Right lobe of liver (tissue), 6 donors: ENCODE measurements around the gene NCKAP5. TPM values are rescaled to one million over a fixed set of nuclear protein-coding genes. Genes with fewer than 3 reads are reported as not detected.

ENCODE experiments used
- ATAC-seq, 4 donors: fragments of 200-7000 bp; cut with Tn5 transposase; one replicate each; pipeline ENCODE4 v1.9.1; 2020; ENCODE audit warnings: mild to moderate bottlenecking in 4 of 4, moderate library complexity in 4 of 4
- DNase-seq, 3 donors: peaks; one replicate each; pipeline ENCODE4 v3.0.0-alpha.2; 2020
- H3K27ac ChIP-seq, 3 donors: fragments of 200-600 bp; one replicate each; pipeline ENCODE4 v1.8.0; 2022
- H3K27me3 ChIP-seq, 2 donors: fragments of 200-600 bp; one replicate each; pipeline ENCODE4 v1.8.0; 2022
- H3K36me3 ChIP-seq, 4 donors: fragments of 200-600 bp; sonication (generic) in 1 of 4; one replicate each; pipeline versions ENCODE4 v1.5.1 to v1.8.0; 2017 to 2022; ENCODE audit warnings: control low read depth in 1 of 4
- H3K4me1 ChIP-seq, 4 donors: fragments of 200-600 bp; sonication (generic) in 1 of 4; one replicate each; pipeline versions ENCODE4 v1.5.1 to v1.8.0; 2017 to 2022; ENCODE audit warnings: control low read depth in 1 of 4
- H3K4me3 ChIP-seq, 3 donors: fragments of 200-600 bp; one replicate each; pipeline ENCODE4 v1.8.0; 2022
- H3K9me3 ChIP-seq, 4 donors: fragments of 200-600 bp; sonication (generic) in 1 of 4; one replicate each; pipeline versions ENCODE4 v1.5.1 to v1.8.0; 2017 to 2022; ENCODE audit warnings: control low read depth in 1 of 4
- POLR2A ChIP-seq: fragments of 450-650 bp; IDR thresholded peaks from one replicate; pipeline ENCODE4 v1.6.1; 2017; ENCODE audit warnings: antibody characterized with exemption, mild to moderate bottlenecking
- WGBS: methylation state at CpG from one replicate; pipeline ENCODE4 v1.1.6; 2018; ENCODE audit warnings: low coverage, low lambda C conversion rate; ENCODE audit not compliant: insufficient coverage; ENCODE audit errors: missing lambda C conversion rate; 5-methylcytosine and 5-hydroxymethylcytosine counted together
- intact Hi-C, 2 donors: fragments of 100-400 bp; cut with DNase I; formaldehyde crosslinking; loops; one replicate each; pipeline versions ENCODE4 v1.11.2 to v1.14.1; 2022
- total RNA-seq, 6 experiments: library from RNA; depleted of rRNA in 2 of 6; stranded (reverse); fragments of >200 nt in 2 of 6; fragmentation: NEBNext Ultra II Directional in 3 of 6; extraction: Animal tissue kit (Norgen Biotek cat#: 25700) in 3 of 6; gene quantifications; one replicate each; pipeline versions ENCODE4 v1.1.0 to v1.2.4, GENCODE V29; 2016 to 2023
- TF ChIP-seq, protein P1 (sequence below), 4 donors: fragments of 200-600 bp in 3 of 4; fragments of 450-650 bp in 1 of 4; IDR thresholded peaks; one replicate each; pipeline versions ENCODE4 v1.5.1 to v1.8.0; 2016 to 2022; ENCODE audit warnings: antibody characterized with exemption in 4 of 4, mild to moderate bottlenecking in 2 of 4
- donor health status: DM: no; HTN: yes; CAD: no.
- donor health status: DM: no; HTN: no; CAD: no.
- donor health status: DM: no; HTN: no; CAD: no.
- donor health status: DM: no; HTN: yes; CAD: no.
- donor health status: DM: no; HTN: yes; CAD: no.

Gene NCKAP5
- total RNA-seq, 6 experiments from 2014 or later, result 3.6 to 11.7 (median 6.9) TPM

DNA sequence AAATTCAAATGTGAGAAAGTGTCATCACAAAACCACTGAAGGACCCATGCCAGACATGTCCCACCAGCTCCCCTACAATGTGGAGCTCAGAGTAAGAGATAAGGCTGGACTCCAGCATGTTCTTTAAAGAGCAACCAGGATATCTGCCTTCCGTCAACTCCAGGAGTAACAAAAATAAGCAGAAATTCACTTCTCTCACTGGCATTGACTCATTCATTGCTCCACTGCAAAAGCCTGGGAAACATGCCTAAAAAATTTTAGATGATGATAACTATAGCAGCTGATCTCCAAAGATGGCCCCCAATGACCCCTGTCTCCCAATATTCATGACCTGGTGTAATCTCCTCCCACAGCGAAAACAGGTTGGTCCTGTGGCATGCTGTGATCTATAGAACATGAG lies 314.5 kb downstream of the NCKAP5 start:
- no peak for ATAC-seq
- intact Hi-C loops, result no loop called here
- no peak overlapping the region for H3K4me3 ChIP-seq
- no peaks in the 10 kb centered on the region for H3K36me3 ChIP-seq
- H3K9me3 ChIP-seq, result no peaks in the 10 kb centered on the region
- 86% methylated on average over 1 of the region's 2 CpGs for WGBS
- H3K4me1 ChIP-seq, result peaks cover 0 to 2% (median 0%) of the 10 kb centered on the region in 4 donors
- no peak overlapping the region for H3K27ac ChIP-seq
- DNase-seq, result no peak
- no peak for TF ChIP-seq POLR2A
- TF ChIP-seq, protein P1, sequence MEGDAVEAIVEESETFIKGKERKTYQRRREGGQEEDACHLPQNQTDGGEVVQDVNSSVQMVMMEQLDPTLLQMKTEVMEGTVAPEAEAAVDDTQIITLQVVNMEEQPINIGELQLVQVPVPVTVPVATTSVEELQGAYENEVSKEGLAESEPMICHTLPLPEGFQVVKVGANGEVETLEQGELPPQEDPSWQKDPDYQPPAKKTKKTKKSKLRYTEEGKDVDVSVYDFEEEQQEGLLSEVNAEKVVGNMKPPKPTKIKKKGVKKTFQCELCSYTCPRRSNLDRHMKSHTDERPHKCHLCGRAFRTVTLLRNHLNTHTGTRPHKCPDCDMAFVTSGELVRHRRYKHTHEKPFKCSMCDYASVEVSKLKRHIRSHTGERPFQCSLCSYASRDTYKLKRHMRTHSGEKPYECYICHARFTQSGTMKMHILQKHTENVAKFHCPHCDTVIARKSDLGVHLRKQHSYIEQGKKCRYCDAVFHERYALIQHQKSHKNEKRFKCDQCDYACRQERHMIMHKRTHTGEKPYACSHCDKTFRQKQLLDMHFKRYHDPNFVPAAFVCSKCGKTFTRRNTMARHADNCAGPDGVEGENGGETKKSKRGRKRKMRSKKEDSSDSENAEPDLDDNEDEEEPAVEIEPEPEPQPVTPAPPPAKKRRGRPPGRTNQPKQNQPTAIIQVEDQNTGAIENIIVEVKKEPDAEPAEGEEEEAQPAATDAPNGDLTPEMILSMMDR (IDR thresholded peaks at IDR 0.05), result no peak
- no peaks in the 10 kb centered on the region for H3K27me3 ChIP-seq

DNA sequence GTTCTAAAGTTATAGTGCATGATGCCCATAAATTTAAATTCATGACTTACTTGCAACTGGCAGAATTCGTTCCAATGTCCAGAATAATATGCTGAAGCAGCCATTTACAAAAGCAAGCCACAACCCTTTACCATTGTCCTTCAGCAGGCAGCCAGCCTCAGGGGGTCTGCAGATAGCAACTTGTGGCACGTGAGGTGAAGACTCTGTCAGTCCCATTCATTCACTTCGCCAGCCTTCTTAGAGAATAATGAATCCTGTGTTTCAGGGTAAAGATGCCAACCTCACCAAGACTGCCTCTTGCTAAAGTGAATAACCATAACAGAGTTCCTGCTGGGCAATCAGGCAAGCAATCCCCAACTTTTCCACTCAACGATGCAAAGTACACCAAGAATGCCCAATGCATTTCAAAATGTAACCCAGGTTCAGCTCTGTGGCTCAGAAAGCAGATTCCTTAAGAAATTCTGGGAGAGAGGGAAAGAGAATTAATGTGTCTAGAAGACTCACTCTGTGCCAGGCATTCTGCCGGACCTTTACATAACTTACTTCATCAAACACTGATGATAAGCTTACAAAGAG lies 315.4 kb downstream of the NCKAP5 start:
- peaks cover 0 to 11% (median 0%) of the 10 kb centered on the region in 4 donors for H3K4me1 ChIP-seq
- H3K9me3 ChIP-seq, result no peaks in the 10 kb centered on the region
- TF ChIP-seq, protein P1 (IDR thresholded peaks at IDR 0.05), result no peak
- no peak for TF ChIP-seq POLR2A
- ATAC-seq (no peak), DNase-seq (no peak)
- no peaks in the 10 kb centered on the region for H3K27me3 ChIP-seq
- H3K27ac ChIP-seq, result no peak overlapping the region
- H3K4me3 ChIP-seq, result no peak overlapping the region
- intact Hi-C loops, result no loop called here
- H3K36me3 ChIP-seq, result no peaks in the 10 kb centered on the region
- WGBS, result 83% methylated on average over 1 of the region's 5 CpGs

DNA sequence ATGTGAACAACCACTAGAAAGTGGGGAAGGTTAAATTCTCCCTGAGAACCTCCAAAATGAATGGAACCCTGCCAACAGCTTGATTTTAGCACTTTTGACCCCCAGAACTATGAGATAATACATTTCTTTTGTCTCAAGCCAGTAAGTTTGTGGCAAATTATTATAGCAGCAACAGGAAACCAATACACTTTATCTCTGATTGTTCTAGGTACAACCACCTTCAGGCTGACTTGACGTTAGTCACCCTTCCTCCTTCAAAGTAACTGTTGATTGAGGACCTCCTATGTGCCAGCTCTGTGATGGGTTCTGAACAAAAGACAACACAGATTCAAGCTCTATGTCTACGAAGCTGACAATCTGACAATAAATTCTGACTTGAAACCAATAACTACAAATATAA lies 318.9 kb downstream of the NCKAP5 start:
- intact Hi-C loops, result no loop called here
- TF ChIP-seq, protein P1 (IDR thresholded peaks at IDR 0.05), result no peak
- no peak for TF ChIP-seq POLR2A
- Histone ChIP-seq H3K9me3 (no peaks in the 10 kb centered on the region), H3K36me3 (no peaks in the 10 kb centered on the region), H3K27me3 (no peaks in the 10 kb centered on the region), H3K4me3 (no peak overlapping the region), H3K27ac (no peak overlapping the region), H3K4me1 (peaks cover 0 to 12% (median 0%) of the 10 kb centered on the region in 4 donors)
- DNase-seq (no peak), ATAC-seq (no peak)
- WGBS, result 57% methylated on average over 2 of the region's 2 CpGs

DNA sequence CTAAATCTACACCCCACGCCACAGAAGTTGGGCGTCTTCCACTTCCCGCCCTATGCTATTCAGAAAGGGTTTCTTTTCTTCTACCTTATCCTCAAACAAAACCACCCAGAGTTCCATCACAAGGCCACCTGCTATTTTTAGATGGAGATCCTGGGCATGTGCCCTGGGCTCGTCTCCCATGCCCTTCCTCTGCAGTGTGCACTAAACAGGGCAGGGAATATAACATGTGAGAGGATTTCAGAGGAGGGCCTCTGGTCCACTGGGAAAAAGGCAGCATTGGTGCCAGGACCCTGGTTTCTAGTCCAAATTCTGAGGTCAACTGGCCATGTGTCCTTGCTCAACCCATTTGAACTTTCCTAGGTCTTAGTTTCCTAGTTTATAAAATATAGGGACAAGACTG lies 320.0 kb downstream of the NCKAP5 start:
- Histone ChIP-seq H3K27me3 (no peaks in the 10 kb centered on the region), H3K9me3 (no peaks in the 10 kb centered on the region), H3K36me3 (no peaks in the 10 kb centered on the region), H3K4me3 (no peak overlapping the region), H3K27ac (peak overlapping the region in 1 of 3 donors; percentile 34), H3K4me1 (peaks cover 0 to 12% (median 0%) of the 10 kb centered on the region in 4 donors)
- WGBS, result 59% methylated on average over 4 of the region's 4 CpGs
- peak in 1 of 4 donors; percentile 79 for ATAC-seq
- intact Hi-C loops, result no loop called here
- no peak for DNase-seq
- TF ChIP-seq POLR2A, result no peak
- TF ChIP-seq, protein P1 (IDR thresholded peaks at IDR 0.05), result no peak
